Right ventricle myocardium inferior (tissue), 1 donor: Measurements from ENCODE around the gene SNAPC5. TPM values are rescaled to one million over a fixed set of nuclear protein-coding genes. Genes with fewer than 3 reads are reported as not detected.
"Not testable (repeated sequence)": the region's sequence is repeated elsewhere in the genome, so short reads cannot be mapped to it uniquely, and the experiment has no call there.

Experiments used
- ATAC-seq: fragments of 200-7000 bp; cut with Tn5 transposase; one replicate; pipeline ENCODE4 v1.9.1; 2020; ENCODE audit warnings: mild to moderate bottlenecking, moderate library complexity
- DNase-seq: peaks from one replicate; pipeline ENCODE4 v3.0.0; 2021; ENCODE audit errors: missing footprints
- intact Hi-C: fragments of 100-400 bp; cut with DNase I; formaldehyde crosslinking; loops from one replicate; pipeline ENCODE4 v1.11.0; 2022
- long read RNA-seq: library from polyadenylated mRNA; unstranded; transcript quantifications from one replicate; pipeline ENCODE4 v2.0.0, GENCODE V29; 2021
- total RNA-seq: library from RNA; stranded (reverse); fragmentation: NEBNext Ultra II Directional; extraction: Animal tissue kit (Norgen Biotek cat#: 25700); gene quantifications from one replicate; pipeline ENCODE4 v1.2.1, GENCODE V29; 2021
- donor health status: DM: no; HTN: yes; CAD: no; lungs with severe emphysema.

SNAPC5 gene
- total RNA-seq = 40.8 TPM
- long read RNA-seq, transcript SNAPC5-202 (3 exons, 1,002 nt) = major isoform, 15 of 16 reads
- long read RNA-seq, partial matches to known transcripts = 0 of 16 reads
- long read RNA-seq, other reads (novel, unspliced or antisense) = 0 of 16 reads

- intact Hi-C loops = loop anchor here (1.0 to 10.0 kb wide), 4 partner anchors 111 to 245 kb away; partner anchors contain the start of genes DIS3L, MAP2K1, MEGF11 and TIPIN
- ATAC-seq (peak; percentile 97), DNase-seq (peak; percentile 99)
Measured at GRCh38 chr15:66497502-66498455, at the start of gene SNAPC5. Gene SNAPC5, minus strand, starts transcription at chr15:66497762. Its CDS starts 31 bp downstream, at chr15:66497731.

- intact Hi-C loops = no loop called here
- no peak for ATAC-seq
Measured at GRCh38 chr15:66545255-66545654, 47.7 kb upstream of the SNAPC5 start.

GRCh38 chr15:66542896-66543295 is 45.3 kb upstream of the SNAPC5 start:
- DNase-seq = no peak
- ATAC-seq = no peak
- intact Hi-C loops = no loop called here

More at GRCh38 chr15:66545255-66545654, 47.7 kb upstream of the SNAPC5 start:
- no peak for DNase-seq

- intact Hi-C loops = no loop called here
- DNase-seq (no peak), ATAC-seq (no peak)
Measured at GRCh38 chr15:66535056-66535455, 37.5 kb upstream of the SNAPC5 start.

GRCh38 chr15:66524838-66525237 is 27.3 kb upstream of the SNAPC5 start:
- intact Hi-C loops = no loop called here
- ATAC-seq = no peak

GRCh38 chr15:66523926-66524325 is 26.4 kb upstream of the SNAPC5 start:
- ATAC-seq (no peak), DNase-seq (no peak)
- intact Hi-C loops = no loop called here

More at GRCh38 chr15:66524838-66525237, 27.3 kb upstream of the SNAPC5 start:
- no peak for DNase-seq

- intact Hi-C loops = no loop called here
- DNase-seq = no peak
- ATAC-seq = no peak
Measured at GRCh38 chr15:66515901-66516322, 18.4 kb upstream of the SNAPC5 start.

- DNase-seq = no peak
- intact Hi-C loops = no loop called here
- no peak for ATAC-seq
Measured at GRCh38 chr15:66514586-66514985, 17.0 kb upstream of the SNAPC5 start.

GRCh38 chr15:66508293-66508883 is 10.8 kb upstream of the SNAPC5 start:
- intact Hi-C loops = no loop called here
- no peak for DNase-seq
- ATAC-seq = no peak

GRCh38 chr15:66505818-66506217 is 8.3 kb upstream of the SNAPC5 start:
- ATAC-seq (no peak), DNase-seq (no peak)
- intact Hi-C loops = loop anchor here (2.0 kb wide), 1 partner anchor 119 kb away; the partner anchor contains the start of gene MAP2K1

GRCh38 chr15:66505430-66505811 is 7.9 kb upstream of the SNAPC5 start:
- DNase-seq (no peak), ATAC-seq (no peak)
- intact Hi-C loops = loop anchor here (2.0 kb wide), 1 partner anchor 119 kb away; the partner anchor contains the start of gene MAP2K1

- intact Hi-C loops = loop anchor here (2.0 kb wide), 1 partner anchor 118 kb away; the partner anchor contains the start of gene MAP2K1
- DNase-seq (peak; percentile 91), ATAC-seq (peak; percentile 95)
Measured at GRCh38 chr15:66504563-66505429, 7.2 kb upstream of the SNAPC5 start, which contains the start of the genes RPL4 and ZWILCH. Gene RPL4, minus strand, starts transcription at chr15:66504855. Its CDS starts 65 bp downstream, at chr15:66504790. Gene ZWILCH, plus strand, starts transcription at chr15:66505326. Its CDS starts 13 bp downstream, at chr15:66505339.

GRCh38 chr15:66503780-66504562 is 6.4 kb upstream of the SNAPC5 start:
- no peak for ATAC-seq
- intact Hi-C loops = loop anchor here (2.0 kb wide), 1 partner anchor 117 kb away; the partner anchor contains the start of gene MAP2K1
- no peak for DNase-seq

- DNase-seq, intact Hi-C loops: not testable (repeated sequence)
Measured at GRCh38 chr15:66503041-66503648, 5.6 kb upstream of the SNAPC5 start.

GRCh38 chr15:66502491-66502890 is 4.9 kb upstream of the SNAPC5 start:
- DNase-seq (no peak), ATAC-seq (no peak)
- intact Hi-C loops = no loop called here

More at GRCh38 chr15:66503041-66503648, 5.6 kb upstream of the SNAPC5 start:
- not testable (repeated sequence) for ATAC-seq

GRCh38 chr15:66500346-66500745 is 2.8 kb upstream of the SNAPC5 start:
- intact Hi-C loops, DNase-seq, ATAC-seq: not testable (repeated sequence)
